ENCODE data around the gene TSPEAR. TPM values are rescaled to one million over a fixed set of nuclear protein-coding genes. Genes with fewer than 3 reads are reported as not detected.

The TSPEAR gene
- total RNA-seq, 1 donor, result not detected

DNA sequence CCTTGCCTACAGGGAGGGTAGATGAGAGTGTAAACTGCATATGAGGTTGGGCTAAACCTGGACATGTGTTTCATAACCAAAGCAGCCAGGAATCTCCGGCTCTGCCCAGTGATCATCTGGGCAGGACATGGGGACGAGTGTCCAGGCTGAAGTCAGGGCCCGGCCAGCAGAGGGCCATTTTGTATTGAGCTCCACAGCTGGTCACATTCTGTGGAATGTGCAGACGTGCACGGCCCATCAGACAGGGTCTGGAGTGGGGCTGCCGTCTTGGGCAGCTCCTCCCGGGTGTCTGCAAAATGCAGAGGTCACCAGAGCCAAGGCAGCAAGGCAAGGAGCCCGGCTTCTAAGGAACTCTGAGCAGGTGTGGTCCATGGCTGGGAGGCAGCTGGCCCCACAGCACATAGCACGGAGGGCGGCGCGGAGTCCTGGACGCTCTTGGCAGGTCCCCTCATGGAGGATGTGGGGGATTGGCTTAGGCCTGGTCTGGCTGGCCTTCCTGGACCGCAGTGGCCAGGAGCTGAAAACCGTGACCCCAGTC is 249.8 kb downstream of the TSPEAR start:
- H3K4me3 ChIP-seq (ENCODE audit: low read length), result no peak overlapping the region
- H3K27me3 ChIP-seq (ENCODE audit: insufficient read depth, low read length), result no peaks in the 10 kb centered on the region
- H3K9me3 ChIP-seq (ENCODE audit: low read depth, low read length), result no peaks in the 10 kb centered on the region
- H3K4me1 ChIP-seq (ENCODE audit: insufficient read depth, low read length), result no peaks in the 10 kb centered on the region

DNA sequence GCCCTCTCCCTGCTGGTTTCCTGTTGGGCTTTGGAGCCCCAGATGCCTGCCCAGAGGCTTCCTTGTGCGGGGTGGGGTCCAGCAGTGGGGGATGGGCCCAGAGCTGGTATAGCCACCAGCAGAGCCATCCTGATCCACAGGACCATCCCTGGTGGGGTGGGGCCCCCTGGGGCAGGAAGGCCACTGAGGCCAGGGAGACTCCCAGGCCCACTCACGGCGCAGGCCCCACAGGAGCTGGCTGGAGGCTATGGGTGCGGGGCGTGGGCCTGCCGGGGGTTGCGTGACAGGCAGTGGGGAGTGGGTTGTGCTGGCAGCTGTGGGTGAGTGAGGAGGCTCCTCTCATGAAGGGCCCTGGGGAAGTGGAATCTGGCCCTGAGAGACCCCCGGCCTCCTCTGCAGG is 250.4 kb downstream of the TSPEAR start:
- H3K4me1 ChIP-seq (ENCODE audit: insufficient read depth, low read length), result peaks cover 5% of the 10 kb centered on the region
- H3K27me3 ChIP-seq (ENCODE audit: insufficient read depth, low read length), result no peaks in the 10 kb centered on the region
- no peak overlapping the region for H3K4me3 ChIP-seq (ENCODE audit: low read length)
- no peaks in the 10 kb centered on the region for H3K9me3 ChIP-seq (ENCODE audit: low read depth, low read length)

DNA sequence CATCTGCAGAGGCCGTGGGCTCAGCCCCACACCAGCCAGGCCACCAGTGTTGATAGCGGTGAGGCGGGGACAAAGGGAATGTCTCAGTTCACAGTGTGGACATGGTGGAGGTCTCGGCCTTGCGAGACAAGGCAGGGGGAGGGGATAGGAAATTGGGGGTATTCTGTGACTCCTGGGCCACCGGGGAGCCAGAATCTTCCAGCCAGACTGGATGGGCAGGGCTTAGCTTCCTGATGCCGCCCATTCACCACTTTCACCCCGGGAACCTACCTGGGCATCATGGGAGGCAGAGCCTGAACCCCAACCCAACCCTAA is 251.0 kb downstream of the TSPEAR start:
- H3K4me3 ChIP-seq (ENCODE audit: low read length), result no peak overlapping the region
- H3K4me1 ChIP-seq (ENCODE audit: insufficient read depth, low read length), result peaks cover 7% of the 10 kb centered on the region
- H3K27me3 ChIP-seq (ENCODE audit: insufficient read depth, low read length), result no peaks in the 10 kb centered on the region
- H3K9me3 ChIP-seq (ENCODE audit: low read depth, low read length), result no peaks in the 10 kb centered on the region

DNA sequence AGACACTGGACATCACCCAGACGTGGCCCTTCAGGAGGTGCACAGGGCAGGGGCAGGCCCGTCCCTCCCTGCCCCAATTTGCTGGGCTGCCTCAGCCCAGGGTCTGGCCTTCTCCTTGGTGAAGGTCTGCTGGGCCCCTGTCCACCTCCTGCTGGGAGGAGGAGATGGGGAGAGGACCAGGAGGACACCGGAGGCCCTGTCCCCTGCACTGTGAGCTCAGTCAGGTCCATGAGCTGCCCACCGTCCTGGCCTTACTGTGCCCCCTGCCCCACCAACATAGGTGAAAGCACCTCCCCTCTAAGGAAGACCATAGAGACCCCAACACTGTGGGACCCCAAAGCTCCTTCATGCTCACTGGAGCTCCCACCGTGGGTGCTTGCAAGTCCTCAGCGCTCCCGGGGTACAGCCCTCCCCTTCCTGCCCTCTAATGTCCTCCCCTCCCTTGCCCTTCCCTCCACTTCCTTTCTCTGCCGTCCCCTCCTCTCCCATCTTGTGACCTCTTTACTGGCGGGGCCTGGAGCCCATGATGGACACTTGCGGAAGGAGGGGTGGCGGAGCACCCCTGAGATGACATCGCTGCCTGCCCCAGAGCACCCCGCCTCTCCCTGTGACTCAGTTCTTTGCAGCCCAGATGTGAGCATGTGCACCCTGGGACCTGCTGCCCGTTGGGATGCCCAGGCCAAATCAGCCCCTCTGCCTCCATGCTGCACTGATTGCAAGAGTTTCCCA is 251.5 kb downstream of the TSPEAR start:
- no peaks in the 10 kb centered on the region for H3K27me3 ChIP-seq (ENCODE audit: insufficient read depth, low read length)

DNA sequence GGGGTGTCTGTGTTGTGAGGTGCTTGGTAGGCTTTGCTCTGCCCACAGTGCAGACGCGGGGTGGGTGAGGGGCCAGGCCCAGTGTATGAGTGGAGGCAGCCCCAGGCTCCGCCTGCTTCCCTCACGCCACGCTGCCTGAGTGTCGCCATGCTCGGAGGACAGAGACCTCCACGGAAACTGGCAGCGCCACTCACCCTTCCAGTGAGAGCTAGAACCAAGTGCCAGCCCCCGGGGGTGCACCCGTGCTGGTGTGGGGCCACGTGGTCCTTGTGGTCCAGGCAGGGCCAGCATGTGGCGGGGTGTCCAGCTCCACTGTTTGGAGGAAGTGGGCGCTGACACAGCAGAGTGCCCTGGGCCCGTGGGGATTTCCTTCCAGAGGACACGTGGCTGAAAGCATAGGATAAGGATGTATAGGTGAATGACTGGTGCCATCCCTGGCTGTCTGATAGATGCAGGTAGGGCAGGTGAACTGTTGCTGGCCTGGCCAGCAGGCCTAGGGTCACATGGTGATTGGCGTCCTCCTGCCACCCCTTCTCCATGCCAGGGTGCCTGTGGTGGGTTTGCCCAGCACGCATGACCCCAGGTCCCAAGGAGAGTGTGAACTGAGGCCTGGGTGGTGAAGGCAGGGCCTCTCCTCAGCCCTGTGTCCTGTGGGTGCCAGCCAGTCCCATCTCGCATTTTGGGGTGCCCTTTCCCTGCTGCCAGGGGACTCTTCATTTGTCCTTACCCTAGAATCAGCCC is 252.2 kb downstream of the TSPEAR start:
- Histone ChIP-seq H3K27me3 (ENCODE audit: insufficient read depth, low read length) (no peaks in the 10 kb centered on the region), H3K9me3 (ENCODE audit: low read depth, low read length) (no peaks in the 10 kb centered on the region), H3K4me3 (ENCODE audit: low read length) (no peak overlapping the region), H3K4me1 (ENCODE audit: insufficient read depth, low read length) (peaks cover 7% of the 10 kb centered on the region)

More for the DNA sequence above, 251.5 kb downstream of the TSPEAR start:
- Histone ChIP-seq H3K4me3 (ENCODE audit: low read length) (no peak overlapping the region), H3K9me3 (ENCODE audit: low read depth, low read length) (no peaks in the 10 kb centered on the region), H3K4me1 (ENCODE audit: insufficient read depth, low read length) (peaks cover 7% of the 10 kb centered on the region)

- no peaks in the 10 kb centered on the region for H3K27me3 ChIP-seq (ENCODE audit: insufficient read depth, low read length)
- H3K4me3 ChIP-seq (ENCODE audit: low read length), result no peak overlapping the region
- H3K4me1 ChIP-seq (ENCODE audit: insufficient read depth, low read length), result peaks cover 7% of the 10 kb centered on the region
- H3K9me3 ChIP-seq (ENCODE audit: low read depth, low read length), result no peaks in the 10 kb centered on the region
Measured at GRCh38 chr21:44456915-44457736, 254.2 kb downstream of the TSPEAR start.

DNA sequence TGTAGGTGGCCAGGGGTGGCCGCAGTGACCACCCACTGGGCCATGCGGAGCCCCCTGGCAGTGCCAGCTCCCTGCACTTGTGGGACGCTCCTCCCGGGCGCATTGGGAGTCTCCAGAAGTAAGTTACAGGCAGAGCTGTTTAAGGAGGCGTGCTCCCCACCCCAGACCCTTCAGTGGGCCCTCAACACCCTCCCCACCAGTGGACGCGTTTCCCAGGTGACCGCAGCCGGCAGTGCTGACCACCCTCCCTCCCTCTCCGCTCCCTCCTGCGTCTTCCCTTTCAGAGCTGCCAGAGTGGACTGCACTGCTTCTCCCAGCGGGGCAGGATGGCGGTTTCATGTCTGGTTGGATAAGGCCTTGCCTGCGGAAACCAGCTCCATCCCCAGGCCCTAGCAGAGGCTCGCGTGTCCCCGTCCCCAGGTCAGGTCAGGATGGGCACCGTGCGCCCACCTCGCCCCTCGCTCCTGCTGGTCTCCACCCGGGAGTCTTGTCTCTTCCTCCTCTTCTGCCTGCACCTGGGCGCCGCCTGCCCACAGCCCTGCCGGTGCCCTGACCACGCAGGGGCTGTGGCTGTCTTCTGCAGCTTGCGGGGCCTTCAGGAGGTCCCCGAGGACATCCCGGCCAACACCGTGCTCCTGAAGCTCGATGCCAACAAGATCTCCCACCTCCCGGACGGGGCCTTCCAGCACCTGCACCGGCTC is 255.0 kb downstream of the TSPEAR start:
- Histone ChIP-seq H3K4me1 (ENCODE audit: insufficient read depth, low read length) (peaks cover 7% of the 10 kb centered on the region), H3K27me3 (ENCODE audit: insufficient read depth, low read length) (no peaks in the 10 kb centered on the region), H3K9me3 (ENCODE audit: low read depth, low read length) (no peaks in the 10 kb centered on the region), H3K4me3 (ENCODE audit: low read length) (no peak overlapping the region)

GRCh38 chr21:44455524-44456213 is 255.7 kb downstream of the TSPEAR start:
- peak overlapping the region; percentile 55 for H3K4me3 ChIP-seq (ENCODE audit: low read length)
- H3K9me3 ChIP-seq (ENCODE audit: low read depth, low read length), result no peaks in the 10 kb centered on the region
- peaks cover 7% of the 10 kb centered on the region for H3K4me1 ChIP-seq (ENCODE audit: insufficient read depth, low read length)
- no peaks in the 10 kb centered on the region for H3K27me3 ChIP-seq (ENCODE audit: insufficient read depth, low read length)

- H3K27me3 ChIP-seq (ENCODE audit: insufficient read depth, low read length), result no peaks in the 10 kb centered on the region
- peaks cover 7% of the 10 kb centered on the region for H3K4me1 ChIP-seq (ENCODE audit: insufficient read depth, low read length)
- H3K4me3 ChIP-seq (ENCODE audit: low read length), result peak within 1 kb of the TSS; percentile 55
- no peaks in the 10 kb centered on the region for H3K9me3 ChIP-seq (ENCODE audit: low read depth, low read length)
Measured at GRCh38 chr21:44454747-44455523, 256.4 kb downstream of the TSPEAR start, which contains the start of gene LRRC3. Gene LRRC3, plus strand, starts transcription at chr21:44455510. Its CDS starts 1,135 bp downstream, at chr21:44456645.

GRCh38 chr21:44454058-44454457 is 257.3 kb downstream of the TSPEAR start:
- Histone ChIP-seq H3K27me3 (ENCODE audit: insufficient read depth, low read length) (no peaks in the 10 kb centered on the region), H3K9me3 (ENCODE audit: low read depth, low read length) (no peaks in the 10 kb centered on the region), H3K4me1 (ENCODE audit: insufficient read depth, low read length) (peaks cover 7% of the 10 kb centered on the region), H3K4me3 (ENCODE audit: low read length) (no peak overlapping the region)

GRCh38 chr21:44453120-44453519 is 258.3 kb downstream of the TSPEAR start:
- no peaks in the 10 kb centered on the region for H3K27me3 ChIP-seq (ENCODE audit: insufficient read depth, low read length)
- no peak overlapping the region for H3K4me3 ChIP-seq (ENCODE audit: low read length)
- peaks cover 7% of the 10 kb centered on the region for H3K4me1 ChIP-seq (ENCODE audit: insufficient read depth, low read length)
- no peaks in the 10 kb centered on the region for H3K9me3 ChIP-seq (ENCODE audit: low read depth, low read length)

DNA sequence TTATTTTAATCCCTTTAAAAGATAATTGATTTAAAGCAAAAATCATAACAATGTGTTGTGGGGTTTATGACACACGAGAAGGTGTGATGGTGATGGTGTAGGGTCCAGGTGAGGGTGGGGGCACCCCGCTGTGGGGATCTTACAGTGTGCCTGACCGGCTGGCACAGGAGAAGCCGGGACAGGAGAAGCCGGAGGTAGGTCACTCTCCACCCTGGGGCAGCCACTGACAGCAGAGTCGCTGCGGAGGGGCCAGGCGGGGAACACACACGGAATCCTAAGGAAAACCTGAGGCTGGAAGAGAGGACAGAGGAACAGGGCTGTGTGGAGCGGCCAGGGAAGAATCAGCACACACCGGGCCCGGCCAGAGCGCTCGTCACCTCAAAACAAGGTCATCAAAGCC is 260.4 kb downstream of the TSPEAR start:
- H3K27me3 ChIP-seq (ENCODE audit: insufficient read depth, low read length), result no peaks in the 10 kb centered on the region
- H3K9me3 ChIP-seq (ENCODE audit: low read depth, low read length), result no peaks in the 10 kb centered on the region
- H3K4me3 ChIP-seq (ENCODE audit: low read length), result no peak overlapping the region
- peaks cover 2% of the 10 kb centered on the region for H3K4me1 ChIP-seq (ENCODE audit: insufficient read depth, low read length)

DNA sequence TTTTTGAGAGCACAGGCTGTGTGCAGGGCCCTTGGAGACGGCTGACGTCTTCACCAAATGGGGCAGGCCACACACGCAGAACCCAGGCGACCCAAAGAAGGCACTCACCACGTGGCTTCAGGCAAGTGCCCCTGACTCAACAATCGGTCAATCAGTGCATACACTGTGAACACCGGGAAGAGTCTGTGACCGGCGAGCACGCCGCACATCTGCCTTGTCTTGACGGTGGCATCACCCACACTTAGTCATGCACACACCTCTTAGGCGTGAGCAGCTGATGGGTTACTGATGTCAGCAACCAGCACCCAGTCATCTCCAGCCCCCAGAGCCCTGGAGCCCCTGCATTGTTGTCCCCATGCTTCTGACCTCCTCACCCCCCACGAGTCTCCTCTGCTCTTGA is 261.0 kb downstream of the TSPEAR start:
- Histone ChIP-seq H3K9me3 (ENCODE audit: low read depth, low read length) (no peaks in the 10 kb centered on the region), H3K27me3 (ENCODE audit: insufficient read depth, low read length) (no peaks in the 10 kb centered on the region), H3K4me1 (ENCODE audit: insufficient read depth, low read length) (no peaks in the 10 kb centered on the region), H3K4me3 (ENCODE audit: low read length) (no peak overlapping the region)
